ENCODE data around the gene C14orf132. TPM values are rescaled to one million over a fixed set of nuclear protein-coding genes. Genes with fewer than 3 reads are reported as not detected.

Gene C14orf132
- total and polyA plus RNA-seq, 9 donors, result 13.6 to 26.6 (median 18.5) TPM

GRCh38 chr14:96096639-96097610, 57.8 kb downstream of the C14orf132 start:
- no peak overlapping the region for H3K4me3 ChIP-seq (ENCODE audit: low read length)
- 66% methylated on average over 11 of the region's 12 CpGs for WGBS (ENCODE audit: insufficient coverage)
- H3K4me1 ChIP-seq (ENCODE audit: control insufficient read depth, insufficient read depth, low read length), result peaks cover 36% of the 10 kb centered on the region
- no peak for DNase-seq
- no peaks in the 10 kb centered on the region for H3K36me3 ChIP-seq (ENCODE audit: control insufficient read depth, insufficient read depth, low read length)
- H3K27me3 ChIP-seq (ENCODE audit: control insufficient read depth, insufficient read depth, low read length), result peaks cover 37% of the 10 kb centered on the region
- H3K27ac ChIP-seq (ENCODE audit: low read length), result no peak overlapping the region
- H3K9me3 ChIP-seq (replicated peaks; ENCODE audit: control insufficient read depth, low read depth, low read length), result no peaks in the 10 kb centered on the region

- 62% methylated on average over 7 of the region's 7 CpGs for WGBS (ENCODE audit: insufficient coverage)
- DNase-seq, result no peak
- H3K27me3 ChIP-seq (ENCODE audit: control insufficient read depth, insufficient read depth, low read length), result peaks cover 33% of the 10 kb centered on the region
Observed at GRCh38 chr14:96097752-96098151, 58.6 kb downstream of the C14orf132 start.

GRCh38 chr14:96098309-96098998, 59.3 kb downstream of the C14orf132 start:
- Histone ChIP-seq H3K27me3 (ENCODE audit: control insufficient read depth, insufficient read depth, low read length) (peaks cover 29% of the 10 kb centered on the region), H3K36me3 (ENCODE audit: control insufficient read depth, insufficient read depth, low read length) (no peaks in the 10 kb centered on the region), H3K4me1 (ENCODE audit: control insufficient read depth, insufficient read depth, low read length) (peaks cover 31% of the 10 kb centered on the region), H3K4me3 (ENCODE audit: low read length) (no peak overlapping the region), H3K27ac (ENCODE audit: low read length) (no peak overlapping the region), H3K9me3 (replicated peaks; ENCODE audit: control insufficient read depth, low read depth, low read length) (no peaks in the 10 kb centered on the region)
- 39% methylated on average over 4 of the region's 6 CpGs for WGBS (ENCODE audit: insufficient coverage)
- DNase-seq, result peak; percentile 72

More at GRCh38 chr14:96097752-96098151, 58.6 kb downstream of the C14orf132 start:
- H3K36me3 ChIP-seq (ENCODE audit: control insufficient read depth, insufficient read depth, low read length), result no peaks in the 10 kb centered on the region
- H3K4me1 ChIP-seq (ENCODE audit: control insufficient read depth, insufficient read depth, low read length), result peaks cover 31% of the 10 kb centered on the region
- no peak overlapping the region for H3K27ac ChIP-seq (ENCODE audit: low read length)
- H3K4me3 ChIP-seq (ENCODE audit: low read length), result no peak overlapping the region
- no peaks in the 10 kb centered on the region for H3K9me3 ChIP-seq (replicated peaks; ENCODE audit: control insufficient read depth, low read depth, low read length)

- peaks cover under 1% of the 10 kb centered on the region for H3K9me3 ChIP-seq (replicated peaks; ENCODE audit: control insufficient read depth, low read depth, low read length)
- peaks cover 27% of the 10 kb centered on the region for H3K27me3 ChIP-seq (ENCODE audit: control insufficient read depth, insufficient read depth, low read length)
- no peak overlapping the region for H3K4me3 ChIP-seq (ENCODE audit: low read length)
- H3K4me1 ChIP-seq (ENCODE audit: control insufficient read depth, insufficient read depth, low read length), result peaks cover 31% of the 10 kb centered on the region
- no peak overlapping the region for H3K27ac ChIP-seq (ENCODE audit: low read length)
- no peaks in the 10 kb centered on the region for H3K36me3 ChIP-seq (ENCODE audit: control insufficient read depth, insufficient read depth, low read length)
- DNase-seq, result no peak
Observed at GRCh38 chr14:96098999-96099335, 59.8 kb downstream of the C14orf132 start.

GRCh38 chr14:96100161-96101064, 61.3 kb downstream of the C14orf132 start:
- H3K4me3 ChIP-seq (ENCODE audit: low read length), result no peak overlapping the region
- peak; percentile 82 for DNase-seq
- no peak overlapping the region for H3K27ac ChIP-seq (ENCODE audit: low read length)
- H3K36me3 ChIP-seq (ENCODE audit: control insufficient read depth, insufficient read depth, low read length), result no peaks in the 10 kb centered on the region
- 54% methylated on average over 11 of the region's 22 CpGs for WGBS (ENCODE audit: insufficient coverage)
- peaks cover 42% of the 10 kb centered on the region for H3K4me1 ChIP-seq (ENCODE audit: control insufficient read depth, insufficient read depth, low read length)
- H3K27me3 ChIP-seq (ENCODE audit: control insufficient read depth, insufficient read depth, low read length), result peaks cover 18% of the 10 kb centered on the region
- H3K9me3 ChIP-seq (replicated peaks; ENCODE audit: control insufficient read depth, low read depth, low read length), result peaks cover 2% of the 10 kb centered on the region

GRCh38 chr14:96102081-96102856, 63.1 kb downstream of the C14orf132 start:
- peaks cover 2% of the 10 kb centered on the region for H3K9me3 ChIP-seq (replicated peaks; ENCODE audit: control insufficient read depth, low read depth, low read length)
- H3K27me3 ChIP-seq (ENCODE audit: control insufficient read depth, insufficient read depth, low read length), result peaks cover 6% of the 10 kb centered on the region
- DNase-seq, result no peak
- WGBS (ENCODE audit: insufficient coverage), result 83% methylated on average over 2 of the region's 3 CpGs
- H3K4me1 ChIP-seq (ENCODE audit: control insufficient read depth, insufficient read depth, low read length), result peaks cover 27% of the 10 kb centered on the region
- H3K27ac ChIP-seq (ENCODE audit: low read length), result no peak overlapping the region
- H3K4me3 ChIP-seq (ENCODE audit: low read length), result no peak overlapping the region
- H3K36me3 ChIP-seq (ENCODE audit: control insufficient read depth, insufficient read depth, low read length), result no peaks in the 10 kb centered on the region

GRCh38 chr14:96103075-96103474, 63.9 kb downstream of the C14orf132 start:
- Histone ChIP-seq H3K4me3 (ENCODE audit: low read length) (no peak overlapping the region), H3K27me3 (ENCODE audit: control insufficient read depth, insufficient read depth, low read length) (peaks cover 3% of the 10 kb centered on the region), H3K36me3 (ENCODE audit: control insufficient read depth, insufficient read depth, low read length) (no peaks in the 10 kb centered on the region), H3K4me1 (ENCODE audit: control insufficient read depth, insufficient read depth, low read length) (peaks cover 21% of the 10 kb centered on the region), H3K9me3 (replicated peaks; ENCODE audit: control insufficient read depth, low read depth, low read length) (peaks cover 2% of the 10 kb centered on the region), H3K27ac (ENCODE audit: low read length) (no peak overlapping the region)
- no peak for DNase-seq
- 86% methylated on average over 2 of the region's 2 CpGs for WGBS (ENCODE audit: insufficient coverage)

- H3K27me3 ChIP-seq (ENCODE audit: control insufficient read depth, insufficient read depth, low read length), result peaks cover 3% of the 10 kb centered on the region
- WGBS (ENCODE audit: insufficient coverage), result 74% methylated on average over 3 of the region's 6 CpGs
- H3K4me1 ChIP-seq (ENCODE audit: control insufficient read depth, insufficient read depth, low read length), result peaks cover 17% of the 10 kb centered on the region
- H3K36me3 ChIP-seq (ENCODE audit: control insufficient read depth, insufficient read depth, low read length), result no peaks in the 10 kb centered on the region
- peaks cover 2% of the 10 kb centered on the region for H3K9me3 ChIP-seq (replicated peaks; ENCODE audit: control insufficient read depth, low read depth, low read length)
- no peak for DNase-seq
- no peak overlapping the region for H3K4me3 ChIP-seq (ENCODE audit: low read length)
- no peak overlapping the region for H3K27ac ChIP-seq (ENCODE audit: low read length)
Observed at GRCh38 chr14:96103560-96104460, 64.6 kb downstream of the C14orf132 start.

All from muscle of leg (tissue), 11 donors.